ENCODE measurements around the gene ARID1A.

DNA sequence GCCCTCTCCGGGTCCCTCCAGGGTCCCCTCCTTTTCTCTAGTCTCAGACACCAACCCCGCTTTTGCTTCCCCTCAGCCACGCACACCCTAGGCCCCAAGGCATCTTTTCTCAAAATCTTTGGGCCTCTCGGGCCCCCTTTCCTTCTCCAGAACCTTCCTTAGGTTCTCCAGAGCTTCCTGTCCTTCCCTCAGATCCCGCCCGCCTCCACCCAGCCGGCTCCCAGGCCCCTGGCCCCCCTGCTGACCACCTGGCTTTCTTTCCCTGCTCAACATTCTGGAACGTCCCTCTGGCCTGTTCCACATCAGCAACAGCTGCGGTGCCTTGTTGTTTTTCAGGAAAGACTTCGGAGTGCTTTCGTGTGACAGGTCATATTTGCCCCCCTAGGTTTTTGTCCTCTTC lies 131.8 kb downstream of the ARID1A start:
- TF ChIP-seq POLR2A (IDR thresholded peaks at IDR 0.05) = no peak
- TF ChIP-seq, protein P1, sequence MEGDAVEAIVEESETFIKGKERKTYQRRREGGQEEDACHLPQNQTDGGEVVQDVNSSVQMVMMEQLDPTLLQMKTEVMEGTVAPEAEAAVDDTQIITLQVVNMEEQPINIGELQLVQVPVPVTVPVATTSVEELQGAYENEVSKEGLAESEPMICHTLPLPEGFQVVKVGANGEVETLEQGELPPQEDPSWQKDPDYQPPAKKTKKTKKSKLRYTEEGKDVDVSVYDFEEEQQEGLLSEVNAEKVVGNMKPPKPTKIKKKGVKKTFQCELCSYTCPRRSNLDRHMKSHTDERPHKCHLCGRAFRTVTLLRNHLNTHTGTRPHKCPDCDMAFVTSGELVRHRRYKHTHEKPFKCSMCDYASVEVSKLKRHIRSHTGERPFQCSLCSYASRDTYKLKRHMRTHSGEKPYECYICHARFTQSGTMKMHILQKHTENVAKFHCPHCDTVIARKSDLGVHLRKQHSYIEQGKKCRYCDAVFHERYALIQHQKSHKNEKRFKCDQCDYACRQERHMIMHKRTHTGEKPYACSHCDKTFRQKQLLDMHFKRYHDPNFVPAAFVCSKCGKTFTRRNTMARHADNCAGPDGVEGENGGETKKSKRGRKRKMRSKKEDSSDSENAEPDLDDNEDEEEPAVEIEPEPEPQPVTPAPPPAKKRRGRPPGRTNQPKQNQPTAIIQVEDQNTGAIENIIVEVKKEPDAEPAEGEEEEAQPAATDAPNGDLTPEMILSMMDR (IDR thresholded peaks at IDR 0.05 in 4 of 5, conservative IDR thresholded peaks at IDR 0.05 in 1 of 5) = no peak

All from gastrocnemius medialis (tissue), 4 donors.